Measurements from ENCODE around the gene RCAN1.
"Not testable (repeated sequence)": the region's sequence is repeated elsewhere in the genome, so short reads cannot be mapped to it uniquely, and the experiment has no call there.

RCAN1 gene

DNA sequence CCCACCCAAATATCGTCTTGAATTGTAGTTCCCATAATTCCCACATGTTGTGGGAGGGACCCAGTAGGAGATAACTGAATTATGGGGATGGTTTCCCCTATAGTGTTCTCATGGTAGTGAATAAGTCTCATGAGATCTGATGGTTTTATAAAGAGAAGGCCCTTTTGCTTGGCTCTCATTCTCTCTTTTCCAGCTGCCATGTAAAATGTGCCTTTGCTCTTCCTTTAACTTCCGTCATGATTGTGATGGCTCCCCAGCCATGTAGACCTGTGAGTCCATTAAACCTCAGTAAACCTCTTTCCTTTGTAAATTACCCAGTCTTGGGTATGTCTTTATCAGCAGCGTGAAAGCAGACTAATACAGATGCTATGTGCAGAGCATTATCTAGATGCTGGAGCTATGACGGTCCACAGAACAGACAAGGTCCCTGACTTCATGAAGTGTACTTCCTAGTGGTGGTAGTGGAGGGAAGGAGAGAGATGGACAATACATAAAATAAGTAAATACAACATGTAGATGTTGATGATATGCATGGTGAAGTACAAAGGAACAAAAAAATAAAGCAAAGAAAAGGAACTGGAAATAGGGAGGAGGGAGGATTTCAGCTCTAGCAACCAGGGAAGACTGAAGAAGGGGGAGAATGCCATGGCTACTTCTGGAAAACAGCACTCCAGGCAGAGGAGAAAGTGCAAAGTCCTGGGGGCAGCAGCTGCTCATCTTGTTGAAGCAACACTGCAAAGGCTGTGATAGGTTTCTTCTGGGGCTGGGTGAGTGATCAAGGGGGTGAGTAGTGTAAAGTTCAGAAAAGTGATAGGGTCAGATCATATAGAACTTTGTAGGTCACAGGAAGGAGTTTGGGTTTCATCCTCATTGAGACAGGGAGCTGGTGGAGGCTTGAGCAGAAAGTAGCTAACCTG lies 6.8 kb upstream of the RCAN1 start:
- ATAC-seq, result no peak

DNA sequence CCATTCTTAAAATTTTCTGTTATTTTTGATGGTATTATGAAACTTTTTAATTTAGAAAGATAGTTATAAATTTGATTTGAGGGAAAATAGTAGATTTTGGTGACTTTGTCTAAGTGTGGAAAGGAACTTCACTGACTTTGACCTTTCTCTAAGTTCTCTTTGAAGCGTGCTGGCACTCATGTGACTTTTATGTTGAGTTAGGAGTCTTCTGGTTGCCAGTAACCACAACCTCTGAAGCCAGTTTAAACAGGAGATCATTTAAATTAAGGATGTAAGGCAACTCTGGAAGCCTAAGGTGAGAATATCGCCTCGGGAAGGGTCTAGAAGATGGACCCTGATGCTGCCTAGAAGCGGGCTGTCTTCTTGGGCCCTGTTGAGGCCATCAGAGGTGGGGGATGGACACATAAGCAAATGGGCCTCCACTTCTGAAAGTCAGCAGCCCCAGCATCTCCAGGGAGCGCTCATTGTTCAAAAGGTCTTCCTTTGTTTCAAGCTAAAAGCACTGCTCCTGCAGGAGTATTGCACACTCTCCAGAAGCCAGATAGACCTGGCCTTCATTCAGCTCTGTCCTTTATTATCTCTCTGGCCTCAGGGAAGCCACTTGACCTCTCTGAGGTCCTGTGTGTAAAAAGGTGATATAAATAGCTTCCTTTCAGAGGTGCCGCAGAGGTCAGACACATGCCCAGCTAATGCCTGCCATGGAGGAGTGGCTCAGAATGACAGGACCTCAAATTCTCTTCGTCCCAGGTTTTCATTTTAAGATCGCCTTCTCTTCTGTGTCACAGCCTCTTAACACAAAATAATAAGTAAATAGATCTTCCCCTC lies 5.1 kb upstream of the RCAN1 start:
- no peak for ATAC-seq

DNA sequence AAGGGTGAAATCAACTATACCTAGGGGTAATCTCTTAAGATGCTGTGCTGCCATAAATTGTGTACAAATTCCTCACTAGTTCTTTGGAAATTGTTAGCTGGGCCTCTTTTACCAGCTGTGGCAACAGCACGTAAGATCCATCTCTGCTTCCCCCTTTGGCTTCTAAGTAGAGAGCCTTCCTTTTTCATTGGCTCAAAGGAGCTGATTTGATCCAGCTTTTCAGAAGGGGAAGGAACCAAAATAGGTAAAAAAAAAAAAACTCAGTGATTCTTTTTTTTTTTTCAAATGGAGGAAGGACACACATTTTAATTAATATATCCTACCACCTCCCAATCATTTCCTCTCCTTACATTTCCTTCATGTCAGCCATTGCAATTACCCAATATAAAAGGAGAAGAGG lies 4.0 kb upstream of the RCAN1 start:
- ATAC-seq, result no peak

DNA sequence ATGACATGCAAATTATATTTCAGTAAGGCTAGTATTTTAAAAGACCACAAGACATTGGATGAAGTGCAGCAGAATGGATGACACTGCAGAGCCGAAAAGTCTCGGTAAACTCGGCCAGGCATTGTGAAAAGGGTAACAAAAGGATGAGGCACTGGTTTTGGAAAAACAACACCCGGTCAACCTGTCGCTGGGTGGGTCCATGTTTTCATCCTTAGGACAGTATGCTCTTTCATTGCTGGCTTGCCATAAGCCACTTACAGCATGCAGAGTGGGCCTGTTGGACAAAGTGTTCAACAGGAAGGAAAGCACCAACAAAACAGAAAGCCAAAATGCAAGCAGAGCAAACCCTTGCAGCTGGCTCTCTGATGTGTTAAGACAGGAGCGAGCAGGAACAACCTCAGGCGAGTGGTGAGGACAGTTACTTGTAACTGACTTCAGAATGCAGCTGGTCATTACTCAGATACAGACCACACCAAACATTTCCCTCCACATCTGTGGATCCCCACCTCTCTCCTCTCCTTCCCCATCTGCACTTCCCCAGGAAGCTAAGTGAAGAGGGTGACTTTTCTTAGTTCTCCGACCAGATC lies 2.9 kb upstream of the RCAN1 start:
- no peak for ATAC-seq

DNA sequence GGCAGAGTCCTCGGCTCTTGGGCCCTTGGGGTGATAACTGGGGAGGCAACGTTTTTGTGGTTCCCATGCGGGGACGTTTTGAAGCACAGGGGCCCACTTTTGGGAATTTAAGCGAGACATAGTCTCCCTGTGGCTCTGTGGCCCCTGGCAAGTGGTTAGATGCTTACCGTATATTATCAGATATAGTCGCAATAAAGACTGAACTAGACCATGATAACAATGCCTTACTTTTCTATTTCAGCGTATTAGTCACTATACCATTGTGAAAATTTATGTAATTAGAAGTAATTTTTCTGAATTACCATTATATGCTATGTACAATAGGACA lies 538 bp upstream of the RCAN1 start:
- ATAC-seq, result peak; percentile 5

DNA sequence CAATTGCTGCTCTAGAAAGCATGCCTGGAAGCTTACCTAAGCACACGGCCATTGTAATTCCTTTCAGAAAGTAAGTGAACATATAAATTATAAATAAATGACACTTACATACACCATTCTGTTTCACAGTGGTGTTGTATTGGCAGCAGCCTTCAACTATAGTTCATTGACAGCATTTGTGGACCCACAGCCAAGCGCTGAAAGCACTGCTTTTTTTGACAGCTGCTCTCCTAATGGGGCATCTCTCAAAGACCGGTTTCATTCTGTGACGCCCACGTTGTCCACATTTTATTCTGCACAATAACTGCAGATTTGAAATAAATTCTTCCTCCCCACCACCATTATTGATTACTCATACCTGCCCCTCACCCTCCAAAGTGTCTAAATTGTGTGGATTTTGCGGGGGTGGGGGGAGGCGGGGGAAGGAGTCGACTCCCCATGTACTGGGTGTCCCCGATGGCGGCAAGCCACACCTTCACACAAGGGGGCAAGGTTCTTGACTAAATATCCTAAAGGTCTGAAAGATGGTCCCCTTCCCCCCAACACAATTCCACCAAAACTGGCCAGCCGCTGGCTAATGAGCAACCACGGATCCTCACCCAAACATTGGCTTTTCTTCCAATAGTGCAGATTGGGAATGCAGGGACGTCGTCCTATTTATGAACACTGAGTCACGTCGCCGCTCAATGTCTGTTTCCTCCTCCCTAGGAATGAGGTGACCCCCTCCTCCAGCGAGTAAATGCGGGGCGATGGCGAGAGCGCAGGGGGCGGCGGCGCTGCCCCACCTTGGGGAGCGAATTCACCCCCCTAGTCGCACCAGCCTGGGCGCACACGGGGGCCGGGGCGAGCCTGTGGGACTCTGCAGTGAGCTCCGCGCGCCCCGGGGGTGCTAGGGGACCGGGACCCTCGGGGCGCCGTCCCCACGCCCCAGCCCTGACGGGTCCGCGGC lies 960 bp downstream of the RCAN1 start:
- no peak for ATAC-seq

DNA sequence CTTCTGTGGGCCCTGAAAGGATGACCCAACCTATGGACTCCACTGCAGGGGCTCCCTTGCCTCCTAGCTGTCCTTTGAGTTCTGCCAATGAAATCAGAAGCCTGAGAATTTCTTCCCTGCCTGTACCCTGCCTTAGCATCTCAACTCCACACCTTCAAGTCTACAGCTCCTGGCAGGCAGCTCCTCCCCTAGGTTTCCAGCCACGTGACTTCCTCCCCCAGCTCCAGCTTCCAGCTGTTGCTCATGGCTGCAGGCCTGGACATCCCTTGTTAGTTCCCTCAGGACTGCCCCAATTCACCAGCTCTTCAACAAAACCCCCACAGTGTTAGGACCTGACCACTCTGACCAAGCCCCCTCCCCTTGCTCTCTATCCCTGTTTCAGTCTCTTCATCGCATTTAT lies 2.4 kb downstream of the RCAN1 start:
- ATAC-seq, result no peak

DNA sequence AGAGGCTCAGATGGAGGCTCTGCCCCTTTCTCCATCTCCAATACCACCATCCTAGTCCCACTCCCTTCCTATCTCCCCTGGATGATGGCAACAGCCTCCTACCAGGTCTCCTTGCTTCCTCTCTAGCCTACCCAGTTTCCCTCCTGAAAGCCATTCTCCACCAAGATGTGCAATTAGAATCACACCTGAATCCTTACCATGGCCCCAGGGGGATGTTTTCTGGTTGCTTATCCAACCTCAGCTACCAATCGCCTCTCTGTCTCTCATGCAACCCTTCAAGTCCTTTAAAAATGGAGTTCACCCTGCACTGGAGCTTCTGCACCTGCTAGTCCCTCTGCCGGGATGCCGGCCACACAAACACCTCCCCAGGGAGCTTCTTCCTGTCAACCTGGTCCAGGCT lies 2.9 kb downstream of the RCAN1 start:
- no peak for ATAC-seq

DNA sequence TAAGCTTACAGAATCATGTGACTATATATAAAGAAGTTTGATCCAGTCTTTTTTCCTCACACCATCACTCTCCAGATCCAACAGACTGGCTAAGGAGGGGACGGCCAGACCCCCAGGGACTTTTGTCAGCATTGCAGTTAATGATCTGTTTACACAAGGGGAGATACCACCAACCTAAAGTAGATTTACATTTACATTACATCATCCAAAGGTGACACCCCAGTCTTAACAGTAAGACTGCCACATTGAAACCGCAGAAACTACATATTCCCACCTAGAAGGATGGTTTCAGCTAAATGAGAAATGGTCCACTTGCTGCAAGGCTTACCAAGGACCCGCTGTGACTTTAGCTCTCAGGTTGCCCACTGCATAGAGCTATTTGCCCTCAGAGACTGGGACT lies 3.4 kb downstream of the RCAN1 start:
- no peak for ATAC-seq

DNA sequence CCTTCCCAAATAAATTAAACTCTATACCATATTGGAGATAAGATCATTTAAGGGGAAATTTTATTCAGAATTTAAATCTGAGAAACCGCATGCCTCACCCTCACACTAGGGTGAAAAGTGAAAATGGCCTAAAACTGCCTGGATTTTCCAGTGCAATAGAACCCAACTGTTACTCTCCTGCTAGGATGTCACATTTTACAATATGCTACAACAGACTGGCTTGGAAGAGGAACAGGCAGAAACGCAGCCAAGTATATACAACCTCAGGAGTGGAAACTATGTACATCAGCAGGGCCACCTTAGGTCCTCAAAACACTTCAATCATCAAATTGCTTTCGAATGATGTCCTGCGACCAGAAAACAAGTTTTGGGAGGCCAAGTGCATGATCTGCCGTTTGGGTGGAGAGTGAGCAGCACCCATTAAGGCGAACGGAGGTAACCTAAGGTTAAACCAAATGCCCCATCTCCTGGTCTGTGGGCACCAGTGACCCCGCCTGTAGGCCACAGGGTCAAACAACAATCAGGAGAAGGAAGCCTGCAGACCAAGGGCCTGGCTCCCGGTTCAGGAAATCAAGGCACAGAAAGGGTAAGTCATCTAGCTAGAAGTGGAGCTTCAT lies 4.9 kb downstream of the RCAN1 start:
- no peak for ATAC-seq

DNA sequence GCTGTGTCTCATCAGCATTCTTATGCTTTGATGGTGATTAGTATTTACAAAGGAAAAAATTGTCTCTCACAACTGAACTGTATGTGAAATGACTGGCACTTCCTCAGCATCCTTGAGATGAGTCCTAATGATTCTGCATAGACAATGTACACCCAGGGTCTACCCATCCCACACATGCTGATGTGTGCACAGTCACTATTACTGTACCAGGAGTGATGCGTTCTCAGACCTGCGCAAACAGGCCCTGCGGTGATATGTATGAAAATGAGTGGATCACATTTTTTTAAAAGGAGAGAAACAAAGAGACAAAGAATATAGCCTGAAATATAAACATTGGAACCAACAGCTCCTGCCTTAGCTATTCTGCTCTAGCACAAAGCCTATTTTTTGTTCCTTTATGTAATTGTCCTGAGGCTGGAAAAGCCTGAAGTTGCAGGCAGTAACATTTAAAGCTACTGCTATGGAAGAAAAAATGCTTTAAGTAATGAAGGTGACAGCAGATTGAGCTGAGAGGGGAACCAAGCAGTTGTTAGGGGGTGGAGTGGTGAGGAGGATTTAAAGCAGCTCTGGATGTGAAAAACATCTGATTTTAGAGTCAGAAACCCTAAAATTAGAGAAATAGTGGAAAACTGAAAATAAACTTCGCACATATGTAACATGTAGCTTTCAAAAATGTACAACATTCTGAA lies 5.5 kb downstream of the RCAN1 start:
- no peak for ATAC-seq

DNA sequence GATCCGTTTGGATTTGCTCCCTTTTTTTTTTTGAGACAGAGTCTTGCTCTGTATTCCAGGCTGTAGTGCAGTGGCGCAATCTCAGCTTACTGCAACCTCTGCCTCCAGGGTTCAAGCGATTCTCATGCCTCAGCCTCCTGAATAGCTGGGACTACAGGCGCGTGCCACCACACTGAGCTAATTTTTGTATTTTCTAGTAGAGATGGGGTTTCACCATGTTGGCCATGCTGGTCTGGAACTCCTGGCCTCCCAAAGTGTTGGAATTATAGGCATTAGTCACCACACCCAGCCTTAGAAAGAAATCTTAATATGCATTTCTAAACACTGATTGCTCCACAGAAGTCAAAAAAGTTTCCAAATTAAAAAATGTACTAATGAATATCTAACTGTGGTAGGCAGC lies 7.5 kb downstream of the RCAN1 start:
- ATAC-seq, result not testable (repeated sequence)

DNA sequence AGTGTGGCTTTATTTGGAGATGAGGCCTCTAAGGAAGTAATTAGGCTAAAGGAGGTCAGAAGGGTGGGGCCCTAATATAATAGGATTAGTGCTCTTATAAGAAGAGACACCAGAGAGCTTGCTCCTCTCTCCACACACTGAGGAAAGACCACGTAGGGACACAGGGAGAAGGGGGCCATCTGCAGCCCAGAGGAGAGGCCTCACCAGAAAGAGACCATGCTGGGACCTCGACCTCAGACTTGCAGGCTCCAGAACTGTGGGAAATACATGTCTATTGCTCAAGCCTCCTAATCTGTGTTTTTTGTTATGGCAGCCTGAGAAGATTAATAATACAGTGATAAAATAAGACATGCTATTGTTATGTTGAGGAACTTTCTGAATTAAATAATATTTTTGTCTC lies 8.3 kb downstream of the RCAN1 start:
- no peak for ATAC-seq

DNA sequence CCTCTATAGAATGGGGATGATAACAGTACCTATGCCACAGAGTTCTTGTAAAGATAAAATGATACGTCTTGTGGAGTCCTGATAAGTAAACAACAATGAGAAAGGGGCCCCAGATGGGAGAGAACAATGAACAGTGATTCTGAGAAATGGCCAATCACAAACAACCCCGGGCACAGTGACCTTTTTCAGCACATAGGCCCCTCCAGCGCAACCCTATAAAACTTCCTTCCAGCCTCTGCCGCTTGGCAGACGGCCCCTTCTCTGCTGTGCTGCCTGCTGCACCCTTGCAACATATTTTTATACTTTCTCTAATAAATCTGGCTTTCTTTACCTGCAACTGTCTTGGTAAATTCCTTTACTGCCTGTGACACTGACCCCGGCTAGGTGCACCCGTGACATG lies 8.9 kb downstream of the RCAN1 start:
- ATAC-seq, result no peak

DNA sequence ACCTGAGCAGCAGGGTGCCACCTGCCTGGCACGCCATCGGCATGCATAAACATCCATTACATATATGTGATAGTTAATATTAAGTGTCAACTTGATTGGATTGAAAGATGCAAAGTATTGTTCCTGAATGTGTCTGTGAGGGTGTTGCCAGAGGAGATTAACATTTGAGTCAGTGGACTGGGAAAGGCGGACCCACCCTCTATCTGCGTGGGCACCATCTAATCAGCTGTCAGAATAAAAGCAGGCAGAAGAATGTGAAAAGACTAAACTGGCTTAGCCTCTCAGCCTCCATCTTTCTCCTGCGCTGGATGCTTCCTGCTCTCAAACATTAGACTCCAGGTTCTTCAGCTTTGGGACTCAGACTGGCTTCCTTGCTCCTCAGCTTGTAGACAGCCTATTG lies 10.0 kb downstream of the RCAN1 start:
- ATAC-seq, result not testable (repeated sequence)

DNA sequence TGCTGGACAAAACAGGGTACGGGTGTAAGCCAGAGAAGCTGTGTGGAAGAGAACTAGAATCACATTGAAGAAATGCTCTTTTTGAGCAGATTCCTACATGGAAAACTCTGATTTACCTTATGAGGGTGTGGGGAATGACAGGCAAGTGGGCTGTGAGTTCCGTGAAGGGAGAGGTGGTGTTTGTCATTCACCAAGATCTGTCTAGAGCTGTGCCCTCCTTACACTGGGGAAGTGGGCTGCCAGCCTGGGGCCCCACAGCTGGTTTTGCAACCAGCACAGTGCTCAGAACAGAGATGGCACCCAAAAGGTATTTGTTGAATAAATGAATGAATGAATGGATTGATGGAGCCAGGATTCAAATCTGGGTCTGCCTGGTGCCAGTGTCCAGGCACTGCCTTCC lies 10.4 kb downstream of the RCAN1 start:
- ATAC-seq, result no peak

DNA sequence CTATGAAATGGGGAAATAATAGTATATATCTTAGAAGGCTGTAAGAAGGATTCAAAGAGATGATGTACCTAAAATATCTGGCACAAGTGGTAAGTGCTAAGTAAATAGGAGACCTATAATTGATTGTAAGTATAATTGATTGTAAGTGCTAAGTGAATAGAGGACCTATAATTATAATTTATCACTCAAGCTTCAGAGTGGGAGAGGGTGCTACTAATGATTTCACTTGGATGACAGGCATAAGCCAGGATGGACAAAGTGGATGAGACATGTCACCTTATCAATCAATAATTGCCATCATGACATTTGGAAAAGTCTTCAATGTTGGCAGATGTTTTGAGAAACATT lies 11.2 kb downstream of the RCAN1 start:
- no peak for ATAC-seq

DNA sequence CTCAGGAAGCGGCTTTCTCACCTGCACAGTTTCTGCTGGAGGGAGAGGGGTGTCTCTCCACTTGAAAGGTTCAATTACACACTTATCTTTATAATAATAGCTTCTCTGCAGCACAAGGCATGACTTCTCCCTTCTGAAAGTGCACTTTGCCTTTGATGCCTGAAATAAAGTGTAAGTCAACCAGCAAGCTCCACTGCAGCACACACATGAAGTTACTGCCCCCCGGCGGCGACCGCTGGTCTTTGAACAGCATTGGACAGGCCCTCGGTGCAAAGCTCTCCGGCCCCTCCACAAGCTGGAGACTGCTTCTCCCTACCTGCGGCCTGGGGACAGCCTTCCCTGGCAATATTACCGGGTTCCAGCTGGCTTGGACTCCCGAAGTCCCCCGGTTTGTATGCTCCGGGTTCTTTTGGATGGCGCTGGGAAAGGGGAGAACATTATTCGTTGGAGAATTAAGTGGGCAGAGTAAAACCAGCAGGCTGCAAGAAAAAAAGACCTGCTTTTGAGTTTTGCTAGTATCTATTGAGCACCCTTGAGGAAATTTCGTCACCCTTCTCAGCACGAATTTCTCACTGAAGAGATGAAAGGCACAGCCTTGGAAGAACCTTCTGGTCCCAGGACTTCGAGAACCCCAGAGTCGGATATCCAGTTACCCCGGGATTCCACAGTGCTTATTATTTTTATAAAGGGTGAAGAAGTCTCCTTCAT lies 11.8 kb downstream of the RCAN1 start:
- peak; percentile 32 to 73 for ATAC-seq

DNA sequence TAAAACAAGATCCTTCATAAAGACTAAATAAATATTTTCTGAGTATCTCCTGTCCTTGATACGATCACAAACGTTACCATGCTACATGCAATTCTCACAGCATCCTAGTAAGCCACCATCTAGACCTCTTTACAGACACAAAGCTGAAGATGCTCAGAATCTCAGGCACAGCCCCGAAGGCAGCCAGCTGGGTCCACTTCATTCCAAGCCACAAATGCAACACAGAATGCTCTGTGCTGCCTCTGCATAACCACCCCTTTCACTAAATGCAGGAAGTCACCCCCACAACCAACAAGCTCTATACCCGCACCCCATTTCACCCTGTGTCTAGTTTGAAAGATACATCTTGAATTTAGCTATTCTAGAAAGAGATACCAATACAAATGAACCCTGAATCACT lies 12.9 kb downstream of the RCAN1 start:
- no peak for ATAC-seq

DNA sequence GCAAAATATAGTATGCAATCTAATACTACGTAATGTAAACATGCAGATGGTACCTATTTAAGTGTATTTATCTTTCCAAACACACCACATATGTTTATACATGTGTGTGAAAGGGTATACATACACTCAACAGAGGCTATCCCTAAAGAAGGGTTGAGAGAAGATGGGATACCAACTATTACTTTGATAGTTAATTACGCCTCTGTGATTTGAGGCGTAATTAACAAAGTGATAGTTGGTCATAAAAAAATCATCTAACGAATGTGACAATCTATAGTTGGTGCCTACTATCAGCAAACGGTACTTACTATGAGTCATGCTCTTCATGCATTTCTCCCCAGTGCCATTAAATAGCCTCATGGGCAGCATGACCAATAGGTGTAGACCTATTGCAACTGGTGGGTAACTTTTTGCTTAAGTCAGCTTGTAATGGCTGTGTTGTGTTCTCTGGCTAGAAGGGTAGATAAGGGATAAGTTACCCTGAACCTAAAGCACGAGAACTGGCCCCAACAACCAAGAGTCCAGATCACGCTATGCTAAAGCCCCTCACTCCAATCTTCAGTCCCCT lies 15.3 kb downstream of the RCAN1 start:
- no peak for ATAC-seq

Data from activated CD4-positive, CD25-positive, alpha-beta regulatory T cell treated with anti-CD3 and anti-CD28 coated beads, Interleukin-2, amount 50 U/mL, for 24 hours (primary cell).